Epithelial cell of proximal tubule (primary cell): ENCODE data around the gene CLDN8. TPM values are rescaled to one million over a fixed set of nuclear protein-coding genes. Genes with fewer than 3 reads are reported as not detected.

ENCODE experiments used
- DNase-seq: peaks from one replicate; pipeline ENCODE4 v3.0.0-alpha.2; 2011; ENCODE audit warnings: low read depth
- H3K4me3 ChIP-seq: 2 replicates; pipeline ENCODE4 v1.5.1; 2011; ENCODE audit warnings: low read depth, mild to moderate bottlenecking, low read length
- CTCF ChIP-seq: conservative IDR thresholded peaks from 2 replicates; pipeline ENCODE4 v1.5.1; 2012; ENCODE audit warnings: low read depth, mild to moderate bottlenecking, low read length
- total RNA-seq: library from RNA; depleted of rRNA; stranded (reverse); fragments of >200 nt; gene quantifications from 2 replicates; pipeline ENCODE4 v1.2.3, GENCODE V29; 2015

The CLDN8 gene
- total RNA-seq, 1 donor from 2014 or later, result not detected

- no peak overlapping the region for H3K4me3 ChIP-seq
- DNase-seq, result no peak
- TF ChIP-seq CTCF, result no peak
These were observed 29.7 kb downstream of the CLDN8 start for GRCh38 chr21:30186242-30186641.

GRCh38 chr21:30168086-30168485, 47.8 kb downstream of the CLDN8 start:
- H3K4me3 ChIP-seq, result no peak overlapping the region
- TF ChIP-seq CTCF, result no peak
- DNase-seq, result no peak

GRCh38 chr21:30166705-30167104, 49.2 kb downstream of the CLDN8 start, which contains the start of gene CLDN17:
TSS of gene CLDN17 (minus strand) at chr21:30166805. CDS start at chr21:30166617, 188 bp downstream.
- no peak for DNase-seq
- no peak for TF ChIP-seq CTCF
- no peak within 1 kb of the TSS for H3K4me3 ChIP-seq

GRCh38 chr21:30166171-30166570, 49.7 kb downstream of the CLDN8 start:
- no peak for DNase-seq
- TF ChIP-seq CTCF, result no peak
- H3K4me3 ChIP-seq, result no peak overlapping the region

GRCh38 chr21:30164796-30165195, 51.1 kb downstream of the CLDN8 start:
- no peak overlapping the region for H3K4me3 ChIP-seq
- TF ChIP-seq CTCF, result no peak
- DNase-seq, result no peak

Other genes with a start within 250 kb of the CLDN8 start
- not detected in 2 replicates for gene CLDN17, start 49.3 kb downstream of the CLDN8 start, total RNA-seq
- gene KRTAP24-1, start 66.9 kb upstream of the CLDN8 start, total RNA-seq, result not detected in 2 replicates
- not detected in 2 replicates for gene KRTAP25-1, start 73.4 kb upstream of the CLDN8 start, total RNA-seq
- not detected in 2 replicates for gene KRTAP26-1, start 104.2 kb upstream of the CLDN8 start, total RNA-seq
- gene KRTAP27-1, start 121.6 kb upstream of the CLDN8 start, total RNA-seq, result not detected in 2 replicates
- gene KRTAP23-1, start 132.5 kb upstream of the CLDN8 start, total RNA-seq, result not detected in 2 replicates
- gene KRTAP13-2, start 156.2 kb upstream of the CLDN8 start, total RNA-seq, result not detected in 2 replicates
- not detected in 2 replicates for gene KRTAP13-1, start 179.9 kb upstream of the CLDN8 start, total RNA-seq
- gene KRTAP13-3, start 209.8 kb upstream of the CLDN8 start, total RNA-seq, result not detected in 2 replicates
- gene KRTAP13-4, start 214.1 kb upstream of the CLDN8 start, total RNA-seq, result not detected in 2 replicates
- not detected in 2 replicates for gene KRTAP15-1, start 224.2 kb upstream of the CLDN8 start, total RNA-seq